Kidney (tissue), 14 donors: ENCODE measurements around the gene PTGER3. TPM values are rescaled to one million over a fixed set of nuclear protein-coding genes. Genes with fewer than 3 reads are reported as not detected.
A peak's percentile ranks its signal among the peaks of the same experiment; 100 is the strongest.

Experiments
- DNase-seq, 5 donors: peaks; one replicate each; pipeline ENCODE4 v3.0.0-alpha.2; 2013 to 2020
- FAIRE-seq: peaks from 2 replicates; lab custom pipeline; 2012; peaks lifted over from hg19 to GRCh38; lab: Jason Lieb, UNC
- H3K27ac ChIP-seq, 2 donors: one replicate each; pipeline ENCODE4 v1.7.0; 2013; ENCODE audit warnings: low read depth in 2 of 2, low read length in 2 of 2, inconsistent platforms in 1 of 2
- H3K27me3 ChIP-seq: one replicate; pipeline ENCODE4 v1.7.1; 2013; ENCODE audit warnings: low read length, inconsistent platforms; ENCODE audit not compliant: control insufficient read depth, insufficient read depth
- H3K36me3 ChIP-seq, 3 donors: one replicate each; pipeline versions ENCODE4 v1.7.0 to v1.7.1; 2013; ENCODE audit warnings: low read length in 3 of 3, control low read depth in 1 of 3, inconsistent platforms in 1 of 3; ENCODE audit not compliant: insufficient read depth in 3 of 3, control insufficient read depth in 2 of 3
- H3K4me1 ChIP-seq, 3 donors: one replicate each; pipeline versions ENCODE4 v1.7.0 to v1.7.1; 2013; ENCODE audit warnings: low read length in 3 of 3, inconsistent platforms in 1 of 3, low read depth in 1 of 3; ENCODE audit not compliant: control insufficient read depth in 2 of 3, insufficient read depth in 2 of 3
- H3K4me3 ChIP-seq, 3 donors: one replicate each; pipeline versions ENCODE4 v1.7.0 to v1.8.1; 2013; ENCODE audit warnings: low read length in 3 of 3, control low read depth in 1 of 3, inconsistent platforms in 1 of 3
- H3K9ac ChIP-seq, 3 donors: one replicate each; pipeline versions ENCODE4 v1.7.0 to v1.7.1; 2013; ENCODE audit warnings: low read length in 3 of 3, control low read depth in 1 of 3, inconsistent platforms in 1 of 3
- H3K9me3 ChIP-seq, 3 donors: one replicate each; pipeline versions ENCODE4 v1.7.0 to v1.7.1; 2013; ENCODE audit warnings: low read length in 3 of 3, control low read depth in 1 of 3, inconsistent platforms in 1 of 3; ENCODE audit not compliant: control insufficient read depth in 2 of 3, insufficient read depth in 1 of 3
- intact Hi-C: fragments of 100-400 bp; cut with DNase I; formaldehyde crosslinking; loops from one replicate; pipeline ENCODE4 v1.11.1; 2022
- polyA plus RNA-seq: library from polyadenylated mRNA; stranded (reverse); fragments of 350-450 nt; fragmentation: Illumina TruSeq; extraction: RNeasy Lipid Tissue Mini Kit (QIAGEN cat#74804); gene quantifications from one replicate; pipeline ENCODE4 v1.2.3, GENCODE V29; 2014; ENCODE audit warnings: low read depth, low replicate concordance; ENCODE audit not compliant: insufficient read depth
- total RNA-seq: library from RNA; stranded (reverse); fragmentation: NEBNext Ultra II Directional; extraction: Animal tissue kit (Norgen Biotek cat#: 25700); gene quantifications from one replicate; pipeline ENCODE4 v1.2.1, GENCODE V29; 2021
- TF ChIP-seq, protein P1 (sequence below): IDR thresholded peaks from 3 replicates; pipeline ENCODE4 v1.5.1; 2012; ENCODE audit warnings: mild to moderate bottlenecking, moderate library complexity, borderline replicate concordance; ENCODE audit not compliant: insufficient read depth; ENCODE audit errors: extremely low read depth
- donor health status: control.
- donor health status: control.
- donor health status: control.
- donor health status: control.
- donor health status: control.
- donor health status: DM: yes; HTN: yes; CAD: no.
- donor health status: Normal renal cell carcinoma (clear cell type).

Gene PTGER3
- total and polyA plus RNA-seq, 2 donors from 2014 or later: 9.0 to 102 TPM

GRCh38 chr1:71019233-71019969 lies 28.2 kb downstream of the PTGER3 start:
- FAIRE-seq: no peak
- intact Hi-C loops: no loop called here
- Histone ChIP-seq H3K9ac (no peak overlapping the region), H3K9me3 (no peaks in the 10 kb centered on the region), H3K4me1 (no peaks in the 10 kb centered on the region), H3K4me3 (no peak overlapping the region), H3K36me3 (no peaks in the 10 kb centered on the region), H3K27me3 (no peaks in the 10 kb centered on the region), H3K27ac (no peak overlapping the region)
- peak in 1 of 5 donors; percentile 38 for DNase-seq
- TF ChIP-seq, protein P1, sequence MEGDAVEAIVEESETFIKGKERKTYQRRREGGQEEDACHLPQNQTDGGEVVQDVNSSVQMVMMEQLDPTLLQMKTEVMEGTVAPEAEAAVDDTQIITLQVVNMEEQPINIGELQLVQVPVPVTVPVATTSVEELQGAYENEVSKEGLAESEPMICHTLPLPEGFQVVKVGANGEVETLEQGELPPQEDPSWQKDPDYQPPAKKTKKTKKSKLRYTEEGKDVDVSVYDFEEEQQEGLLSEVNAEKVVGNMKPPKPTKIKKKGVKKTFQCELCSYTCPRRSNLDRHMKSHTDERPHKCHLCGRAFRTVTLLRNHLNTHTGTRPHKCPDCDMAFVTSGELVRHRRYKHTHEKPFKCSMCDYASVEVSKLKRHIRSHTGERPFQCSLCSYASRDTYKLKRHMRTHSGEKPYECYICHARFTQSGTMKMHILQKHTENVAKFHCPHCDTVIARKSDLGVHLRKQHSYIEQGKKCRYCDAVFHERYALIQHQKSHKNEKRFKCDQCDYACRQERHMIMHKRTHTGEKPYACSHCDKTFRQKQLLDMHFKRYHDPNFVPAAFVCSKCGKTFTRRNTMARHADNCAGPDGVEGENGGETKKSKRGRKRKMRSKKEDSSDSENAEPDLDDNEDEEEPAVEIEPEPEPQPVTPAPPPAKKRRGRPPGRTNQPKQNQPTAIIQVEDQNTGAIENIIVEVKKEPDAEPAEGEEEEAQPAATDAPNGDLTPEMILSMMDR: no peak

DNA sequence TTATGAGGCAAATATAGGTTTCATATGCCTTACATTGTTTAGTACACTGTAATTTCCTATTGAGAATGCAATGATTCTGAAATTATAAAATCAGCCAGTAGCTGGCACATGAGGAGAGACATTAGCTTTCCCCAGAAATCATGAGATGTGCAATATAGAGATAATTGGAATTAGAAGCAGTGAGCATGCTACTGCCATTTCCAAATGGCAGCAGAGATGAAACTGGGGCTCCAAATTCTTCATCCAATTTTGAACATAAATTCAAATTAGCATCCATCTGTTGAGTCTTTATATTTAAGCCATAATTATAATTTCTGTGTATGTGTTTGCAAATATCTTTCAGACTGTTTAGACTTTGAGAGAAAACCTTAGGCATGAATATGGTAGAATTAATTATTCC lies 28.8 kb downstream of the PTGER3 start:
- Histone ChIP-seq H3K4me1 (no peaks in the 10 kb centered on the region), H3K27me3 (no peaks in the 10 kb centered on the region), H3K9ac (no peak overlapping the region), H3K4me3 (no peak overlapping the region), H3K9me3 (no peaks in the 10 kb centered on the region), H3K27ac (no peak overlapping the region), H3K36me3 (no peaks in the 10 kb centered on the region)
- intact Hi-C loops: no loop called here
- no peak for FAIRE-seq
- TF ChIP-seq, protein P1: no peak
- no peak for DNase-seq

DNA sequence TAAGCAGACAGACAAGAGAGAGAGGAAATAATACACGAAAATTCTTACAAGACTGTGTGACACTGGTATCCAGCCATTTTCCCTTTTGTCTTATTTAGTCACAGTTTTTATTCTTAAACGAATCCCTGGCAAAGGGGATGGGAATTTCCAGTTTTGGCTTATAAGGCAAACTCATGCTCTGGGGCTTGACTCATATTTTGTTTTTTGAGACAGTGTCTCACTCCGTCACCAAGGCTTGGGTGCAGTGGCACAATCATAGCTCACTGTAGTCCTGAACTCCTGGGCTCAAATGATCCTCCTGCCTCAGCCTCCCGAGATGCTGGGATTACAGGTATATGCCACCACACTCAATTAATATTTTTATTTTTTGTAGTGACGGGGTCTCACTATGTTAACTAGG lies 31.9 kb downstream of the PTGER3 start:
- no peaks in the 10 kb centered on the region for H3K9me3 ChIP-seq
- H3K36me3 ChIP-seq: peaks cover 0 to 1% (median 0%) of the 10 kb centered on the region in 3 donors
- no peak overlapping the region for H3K4me3 ChIP-seq
- FAIRE-seq (no peak), DNase-seq (no peak)
- intact Hi-C loops: no loop called here
- no peak overlapping the region for H3K27ac ChIP-seq
- TF ChIP-seq, protein P1: no peak
- H3K27me3 ChIP-seq: no peaks in the 10 kb centered on the region
- no peak overlapping the region for H3K9ac ChIP-seq
- no peaks in the 10 kb centered on the region for H3K4me1 ChIP-seq

DNA sequence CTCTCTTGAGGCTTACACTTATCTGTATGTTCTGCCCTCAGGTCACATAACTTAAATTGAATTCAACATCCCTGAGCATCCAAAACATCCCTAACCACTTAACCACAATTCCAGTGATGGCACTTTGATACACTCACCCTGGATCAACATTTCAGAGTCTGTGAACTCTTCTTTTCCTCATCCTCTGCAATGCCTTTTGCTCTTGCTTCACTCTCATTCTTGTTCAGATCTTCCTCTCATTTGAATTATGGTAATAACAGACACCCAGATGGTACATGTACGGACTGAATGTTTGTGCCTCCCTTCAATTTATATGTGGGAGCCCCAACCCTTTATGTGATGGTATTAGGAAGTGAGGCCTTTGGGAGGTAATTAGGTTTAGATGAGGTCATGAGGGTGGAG lies 33.4 kb downstream of the PTGER3 start:
- no peak overlapping the region for H3K4me3 ChIP-seq
- H3K36me3 ChIP-seq: peaks cover 0 to 3% (median 0%) of the 10 kb centered on the region in 3 donors
- H3K4me1 ChIP-seq: no peaks in the 10 kb centered on the region
- H3K27ac ChIP-seq: no peak overlapping the region
- no peaks in the 10 kb centered on the region for H3K27me3 ChIP-seq
- TF ChIP-seq, protein P1: no peak
- no peaks in the 10 kb centered on the region for H3K9me3 ChIP-seq
- intact Hi-C loops: no loop called here
- no peak overlapping the region for H3K9ac ChIP-seq
- FAIRE-seq (no peak), DNase-seq (no peak)
